NCI-H2227 treated with DMSO at 0.1 percent for 48 hours (cell line): ENCODE measurements around the gene SYCE1L.
"Not testable (repeated sequence)": the region's sequence is repeated elsewhere in the genome, so short reads cannot be mapped to it uniquely, and the experiment has no call there.

Experiments used
- DNase-seq: peaks from one replicate; lab custom pipeline; 2025; lab: John Stamatoyannopoulos, UW

The SYCE1L gene

DNA sequence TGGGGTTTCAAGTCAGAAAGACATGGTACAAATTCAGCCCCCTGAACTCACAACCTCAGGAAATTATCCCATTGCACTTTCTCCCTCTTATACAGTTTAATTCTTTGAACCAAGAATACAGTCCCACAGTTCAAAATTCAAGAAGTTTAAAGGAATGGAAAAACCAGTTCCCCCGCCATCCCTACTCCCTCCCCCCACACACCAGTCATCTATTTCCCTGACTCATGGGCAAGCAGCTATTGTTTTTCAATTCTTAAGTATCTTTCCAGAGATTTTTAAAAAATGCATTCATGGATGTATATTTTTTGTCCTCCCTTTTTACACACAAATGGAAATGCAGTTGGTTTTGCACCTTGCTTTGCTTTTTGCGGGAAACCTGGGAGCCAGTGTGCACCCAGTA, 7.3 kb downstream of the SYCE1L start:
- DNase-seq: no peak

DNA sequence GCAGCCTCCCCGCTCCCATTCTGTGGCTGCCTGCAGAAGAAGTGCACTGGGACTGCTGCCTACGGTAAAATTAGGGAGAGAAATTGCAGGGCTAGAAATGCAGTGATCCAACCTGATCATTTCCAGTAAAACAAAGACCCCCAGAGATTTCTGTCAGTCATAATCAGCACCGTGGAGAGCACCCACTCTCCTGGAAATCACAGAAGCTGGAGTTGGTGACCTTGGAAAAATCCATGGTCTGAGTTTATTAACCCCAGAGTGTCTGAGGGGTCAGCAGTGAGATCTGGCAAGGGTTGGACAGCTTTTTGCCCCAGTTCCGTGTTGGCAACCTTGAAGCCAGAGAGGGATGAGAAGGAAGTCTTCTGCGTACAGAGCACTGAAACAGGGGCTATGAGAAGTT, 7.8 kb downstream of the SYCE1L start:
- DNase-seq: no peak

DNA sequence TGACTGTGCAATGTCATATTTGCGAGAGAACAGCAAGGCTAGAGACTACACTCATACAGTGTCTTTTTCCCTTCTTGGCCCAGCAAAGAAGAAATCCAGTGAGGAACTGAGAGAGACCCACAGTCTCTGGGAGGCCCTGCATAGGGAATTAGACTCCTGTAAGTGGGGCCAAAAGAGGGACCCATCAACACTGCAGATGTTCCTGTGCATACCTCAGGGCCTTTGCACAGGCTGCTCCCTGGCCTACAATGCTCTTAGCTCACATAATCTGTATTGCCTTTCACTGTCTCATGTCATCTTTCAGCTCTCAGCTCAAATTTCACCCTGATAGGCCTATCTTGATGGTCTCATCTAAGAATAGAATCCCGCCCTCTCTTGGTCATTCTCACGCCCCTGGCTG, 9.2 kb downstream of the SYCE1L start:
- DNase-seq: no peak

GRCh38 chr16:77211880-77212740, 12.9 kb downstream of the SYCE1L start:
- peak; percentile 32 for DNase-seq

DNA sequence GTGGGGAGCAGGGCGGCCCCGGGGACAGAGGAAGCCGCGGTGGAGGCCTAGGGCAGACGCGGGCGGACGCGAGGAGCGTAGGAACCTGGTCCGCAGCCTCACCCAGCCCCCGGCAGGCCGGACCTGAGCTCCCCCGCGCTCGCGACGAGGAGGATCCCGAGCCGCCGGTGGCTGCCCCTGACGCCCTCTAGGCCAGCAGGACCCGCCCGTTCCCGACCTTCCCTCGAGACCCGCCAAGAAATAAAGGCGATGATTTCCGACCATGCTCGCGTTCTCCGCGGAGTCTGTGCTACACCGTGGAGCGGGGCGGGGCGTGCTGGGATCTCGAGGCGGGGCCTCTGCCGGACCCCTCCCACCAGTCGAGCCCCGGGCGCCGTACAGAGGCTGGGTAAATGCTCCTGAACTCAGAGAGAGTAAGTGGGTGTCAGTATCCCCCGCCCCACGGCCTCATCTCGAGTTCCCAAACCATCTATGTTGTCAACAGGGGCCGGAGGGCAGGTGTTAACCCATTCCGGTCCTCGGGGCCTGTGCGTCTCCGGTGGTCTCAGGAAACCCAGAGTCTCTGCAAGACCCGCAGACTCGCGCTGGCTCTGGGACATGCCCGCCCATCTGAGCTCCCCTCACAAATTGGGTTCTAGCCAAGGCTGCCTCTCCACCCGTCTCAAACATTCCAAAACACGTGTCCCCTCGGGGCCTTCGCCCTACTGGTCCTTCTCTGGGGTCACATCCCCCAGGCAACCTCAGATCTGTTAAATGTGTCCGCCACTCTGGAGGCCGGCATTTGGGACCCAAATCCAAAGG, 13.7 kb downstream of the SYCE1L start:
- DNase-seq: peak; percentile 40

DNA sequence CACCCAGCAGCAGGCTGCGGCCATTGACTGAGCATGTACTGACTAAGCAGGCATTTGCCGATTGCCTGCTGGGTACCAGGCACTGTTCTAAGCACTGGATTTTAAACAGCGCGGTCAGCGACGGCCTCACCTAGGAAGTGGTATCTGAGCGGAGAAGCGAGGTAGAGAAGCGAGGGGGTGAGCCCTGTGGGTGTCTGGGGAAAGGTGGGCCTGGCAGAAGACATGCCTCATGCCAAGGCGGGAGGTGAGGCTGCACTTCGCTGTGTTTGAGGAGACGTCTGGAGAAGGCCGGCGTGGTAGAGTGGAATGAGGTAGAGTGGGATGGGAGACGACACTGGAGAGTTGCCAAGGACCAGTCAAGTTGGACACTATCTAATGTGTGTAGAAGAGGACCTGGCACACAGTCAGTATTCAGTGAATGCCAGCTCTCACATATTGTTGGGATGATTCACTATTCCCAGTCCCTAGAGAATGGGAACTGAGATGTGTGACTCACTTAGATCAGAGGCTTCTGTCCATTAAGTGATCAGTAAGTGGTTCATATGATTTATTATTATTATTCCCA, 14.4 kb downstream of the SYCE1L start:
- DNase-seq: no peak

DNA sequence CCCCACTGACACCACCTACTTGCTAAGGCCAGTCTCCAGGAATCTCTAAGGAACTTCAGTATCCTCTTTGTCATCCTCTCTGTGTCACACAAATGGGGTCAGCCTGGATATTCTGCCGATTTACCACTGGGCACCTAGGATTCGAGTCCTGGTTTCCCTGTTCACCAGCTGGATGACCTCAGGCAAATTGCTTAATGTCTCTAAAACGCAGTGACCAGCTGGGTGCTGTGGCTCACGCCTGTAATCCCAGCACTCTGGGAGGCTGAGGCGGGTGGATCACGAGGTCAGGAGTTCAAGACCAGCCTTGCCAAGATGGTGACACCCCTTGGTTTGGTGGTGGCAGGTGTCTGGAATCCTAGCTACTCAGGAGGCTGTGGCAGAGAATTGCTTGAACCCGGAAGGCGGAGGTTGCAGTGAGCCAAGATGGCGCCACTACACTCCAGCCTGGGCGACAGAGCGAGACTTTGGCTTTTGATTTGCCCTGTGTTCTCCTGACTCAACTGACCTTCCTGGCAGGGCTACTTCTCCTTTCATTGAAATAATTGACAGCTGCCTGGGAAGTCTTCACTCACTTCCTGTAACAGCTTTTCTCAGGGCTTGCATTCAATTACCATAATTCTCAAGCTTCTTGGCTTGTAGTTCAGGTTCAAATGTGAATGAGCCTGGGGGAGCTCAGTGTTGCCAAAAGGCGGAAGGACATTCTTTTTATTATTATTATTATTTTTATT, 15.4 kb downstream of the SYCE1L start:
- DNase-seq: no peak

GRCh38 chr16:77219437-77219836, 20.2 kb downstream of the SYCE1L start:
- DNase-seq: no peak

DNA sequence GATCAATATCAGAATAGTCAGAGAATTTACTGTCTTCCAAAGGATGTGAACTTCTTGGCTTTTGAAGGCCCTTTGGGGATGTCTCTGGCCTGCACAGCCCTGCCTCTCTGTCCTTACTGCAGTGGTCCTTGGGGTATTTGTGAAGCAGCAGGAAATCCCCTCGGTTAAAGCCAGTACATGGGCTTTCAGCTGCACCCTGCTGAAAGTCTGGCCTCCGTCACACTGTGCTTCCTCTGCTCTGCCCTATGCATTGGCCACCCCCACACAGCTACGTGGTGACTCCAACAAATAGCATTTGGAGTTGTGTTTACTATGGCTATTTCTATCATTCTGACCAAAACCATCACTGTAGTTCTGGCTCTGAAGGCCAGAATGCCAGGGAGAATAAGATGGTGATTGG, 21.2 kb downstream of the SYCE1L start:
- DNase-seq: no peak

- DNase-seq: no peak
Observed at GRCh38 chr16:77221482-77221881, 22.3 kb downstream of the SYCE1L start.

DNA sequence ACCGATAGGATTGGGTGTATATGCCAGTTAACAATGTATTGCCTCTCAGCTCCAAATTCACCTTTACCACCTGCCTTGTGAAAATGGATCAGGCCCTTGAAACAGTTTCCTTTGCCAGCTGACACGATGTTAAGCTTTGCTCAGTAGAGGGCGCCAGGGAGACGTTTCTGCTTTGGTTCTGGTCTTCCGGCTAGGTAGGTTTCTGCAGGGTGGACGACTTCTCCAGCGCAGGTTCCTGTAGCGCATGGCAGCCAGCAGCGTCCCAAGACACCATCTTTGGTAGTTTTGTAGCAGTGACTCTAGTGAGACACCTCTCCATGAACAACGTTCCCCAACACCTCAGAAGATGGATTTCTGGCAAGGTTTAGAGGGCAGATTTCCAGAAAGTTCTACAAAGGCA, 24.0 kb downstream of the SYCE1L start:
- DNase-seq: no peak

- DNase-seq: no peak
Observed at GRCh38 chr16:77225182-77225581, 26.0 kb downstream of the SYCE1L start.

GRCh38 chr16:77227745-77228144, 28.5 kb downstream of the SYCE1L start:
- no peak for DNase-seq

GRCh38 chr16:77231047-77231446, 31.8 kb downstream of the SYCE1L start:
- DNase-seq: no peak

DNA sequence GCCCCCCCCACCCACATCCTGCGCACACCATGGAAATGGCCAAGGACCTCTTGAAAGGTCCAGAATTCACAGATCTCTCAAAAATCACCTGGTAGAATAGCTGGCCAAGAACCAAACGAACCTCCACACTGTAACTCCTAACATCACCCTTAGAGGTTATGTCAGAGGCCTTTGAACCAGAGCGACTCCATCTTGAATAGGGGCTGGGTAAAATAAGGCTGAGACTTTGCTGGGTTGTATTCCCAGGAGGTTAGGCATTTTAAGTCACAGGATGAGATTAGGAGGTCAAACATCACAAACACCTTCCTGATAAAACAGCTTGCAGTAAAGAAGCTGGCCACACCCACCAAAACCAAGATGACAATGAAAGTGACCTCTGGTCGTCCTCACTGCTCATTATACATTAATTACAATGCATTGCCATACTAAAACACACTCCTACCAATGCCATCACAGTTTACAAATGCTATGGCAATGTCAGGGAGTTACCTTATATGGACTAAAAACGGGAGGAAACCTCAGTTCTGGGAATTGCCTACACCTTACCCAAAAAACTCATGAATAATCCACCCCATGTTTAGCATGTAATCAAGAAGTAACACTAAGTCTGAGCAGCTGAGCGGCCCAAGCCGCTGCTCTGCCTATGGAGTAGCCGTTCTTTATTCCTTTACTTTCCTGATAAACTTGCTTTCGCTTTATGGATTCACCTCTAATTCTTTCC, 34.8 kb downstream of the SYCE1L start:
- peak; percentile 60 for DNase-seq

DNA sequence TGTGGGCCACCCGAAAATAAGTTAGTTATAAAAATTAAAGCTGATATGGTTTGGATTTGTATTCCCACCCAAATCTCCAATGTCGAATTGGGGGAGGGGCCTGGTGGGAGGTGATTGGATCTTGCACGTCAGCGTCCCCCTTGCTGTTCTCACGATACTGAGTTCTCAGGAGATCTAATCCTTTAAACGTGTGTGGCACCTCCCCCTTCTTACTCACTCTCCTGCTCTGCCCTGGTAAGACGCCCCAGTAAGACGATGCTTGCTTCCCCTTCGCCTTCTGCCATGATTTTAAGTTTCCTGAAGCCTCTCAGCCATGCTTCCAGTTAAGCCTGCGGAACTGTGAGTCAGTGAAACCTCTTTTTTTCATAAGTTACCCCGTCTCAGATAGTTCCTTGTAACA, 35.4 kb downstream of the SYCE1L start:
- DNase-seq: peak; percentile 80

DNA sequence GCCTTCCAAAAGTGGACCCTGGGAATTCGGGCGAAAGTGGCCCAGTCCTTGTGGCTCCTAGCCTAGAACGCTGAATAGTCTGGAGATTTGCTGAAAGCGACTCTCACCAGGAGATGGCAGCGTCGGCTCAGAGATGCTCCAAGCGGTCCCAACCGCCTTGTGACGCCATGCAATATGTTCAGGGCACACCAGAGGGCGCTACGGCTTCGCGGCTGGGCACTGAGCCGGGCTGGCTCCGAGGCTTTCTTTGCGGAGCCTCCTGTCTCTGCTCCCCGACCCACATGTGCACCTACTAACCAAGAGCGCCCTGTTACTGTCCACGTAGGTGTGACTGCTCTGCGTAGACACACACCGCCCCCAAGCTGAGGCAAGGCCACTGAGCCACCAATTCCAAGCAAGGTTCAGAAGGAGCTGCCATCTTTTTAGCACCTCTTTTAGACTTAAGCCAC, 36.9 kb downstream of the SYCE1L start:
- peak; percentile 86 for DNase-seq

GRCh38 chr16:77238593-77238992, 39.4 kb downstream of the SYCE1L start:
- DNase-seq: no peak

DNA sequence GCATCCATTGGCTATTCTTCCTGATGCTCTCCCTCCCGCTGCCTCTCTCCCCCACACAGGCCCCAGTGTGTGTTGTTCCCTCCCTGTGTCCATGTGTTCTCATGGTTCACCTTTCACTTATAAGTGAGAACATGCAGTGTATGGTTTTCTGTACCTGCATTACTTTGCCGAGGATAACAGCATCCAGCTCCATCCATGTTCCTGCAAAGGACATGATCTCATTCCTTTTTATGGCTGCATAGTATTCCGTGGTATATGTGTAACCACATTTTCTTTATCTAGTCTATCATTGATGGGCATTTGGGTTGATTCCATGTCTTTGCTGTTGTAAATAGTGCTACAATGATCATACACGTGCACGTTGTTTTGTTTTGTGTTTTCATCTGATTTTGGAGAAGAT, 43.3 kb downstream of the SYCE1L start:
- DNase-seq: not testable (repeated sequence)

GRCh38 chr16:77246150-77246549, 46.9 kb downstream of the SYCE1L start:
- no peak for DNase-seq

GRCh38 chr16:77250400-77250799, 51.2 kb downstream of the SYCE1L start:
- DNase-seq: no peak
